ENCODE measurements around the gene SH2D2A. TPM values are rescaled to one million over a fixed set of nuclear protein-coding genes. Genes with fewer than 3 reads are reported as not detected.
A peak's percentile ranks its signal among the peaks of the same experiment; 100 is the strongest.

The SH2D2A gene
- total and polyA plus RNA-seq, 4 donors: 1.1 to 3.0 (median 2.0) TPM

- WGBS, 2 donors: 43 to 70% methylated on average over 9 of the region's 9 CpGs
- H3K27me3 ChIP-seq (ENCODE audit: control insufficient read depth in 3 of 3, insufficient read depth in 3 of 3, low read length in 2 of 3): peaks cover 3 to 55% (median 24%) of the 10 kb centered on the region in 3 donors
- H3K9me3 ChIP-seq (ENCODE audit: control insufficient read depth in 4 of 4, insufficient read depth in 3 of 4, low read length in 3 of 4): no peaks in the 10 kb centered on the region
- H3K27ac ChIP-seq (ENCODE audit: low read depth in 1 of 2, low read length in 1 of 2): no peak overlapping the region
- H3K9ac ChIP-seq (ENCODE audit: insufficient read depth in 1 of 2, low read length in 2 of 2): no peak overlapping the region
- no peaks in the 10 kb centered on the region for H3K36me3 ChIP-seq (ENCODE audit: control insufficient read depth in 4 of 4, insufficient read depth in 4 of 4, low read length in 4 of 4)
- ATAC-seq (ENCODE audit: insufficient read depth, low FRiP score) (no peak), DNase-seq (peak; percentile 72 to 85 (median 81))
- H3K4me1 ChIP-seq (ENCODE audit: control insufficient read depth in 5 of 5, insufficient read depth in 5 of 5, low read length in 5 of 5): peaks cover 0 to 14% (median 4%) of the 10 kb centered on the region in 5 donors
- no peak for TF ChIP-seq CTCF (IDR thresholded peaks at IDR 0.05; ENCODE audit: control extremely low read depth, extremely low read depth)
- H3K4me3 ChIP-seq: no peak overlapping the region
These were observed 35.8 kb upstream of the SH2D2A start for GRCh38 chr1:156852418-156852874.

DNA sequence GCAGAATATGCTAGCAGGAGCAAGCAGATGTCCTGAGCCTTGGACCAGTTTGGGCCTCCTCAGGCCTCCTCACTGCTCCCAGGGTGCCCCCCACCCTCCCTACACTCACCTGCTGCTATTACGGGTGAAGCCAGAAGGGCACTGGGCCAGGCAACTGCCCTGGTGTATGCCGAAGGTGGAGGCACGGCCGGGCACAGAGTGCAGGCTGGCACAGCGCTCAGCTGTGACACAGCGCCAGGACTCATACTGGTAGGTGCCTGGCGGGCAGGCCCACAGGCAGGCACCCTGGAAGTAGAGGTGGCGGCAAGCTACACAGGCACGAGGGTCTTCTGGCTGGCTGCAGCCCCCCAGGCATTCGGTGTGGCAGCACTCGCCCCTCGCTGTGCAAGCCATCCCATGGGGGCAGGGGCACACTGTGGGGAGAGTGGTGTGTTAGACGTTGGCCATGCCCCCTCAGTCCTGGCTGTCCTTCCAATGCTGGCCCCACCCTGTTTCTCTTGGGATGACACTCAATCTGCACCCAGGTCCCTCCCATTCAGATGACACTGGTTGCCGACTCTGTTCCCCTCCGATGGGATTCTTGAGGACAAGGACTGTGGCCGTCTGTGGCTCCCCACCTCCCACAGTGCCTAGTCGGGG is 35.2 kb upstream of the SH2D2A start:
- WGBS, 2 donors: 80 to 86% methylated on average over 17 of the region's 17 CpGs
- H3K9me3 ChIP-seq (ENCODE audit: control insufficient read depth in 4 of 4, insufficient read depth in 3 of 4, low read length in 3 of 4): no peaks in the 10 kb centered on the region
- no peak for TF ChIP-seq CTCF (IDR thresholded peaks at IDR 0.05; ENCODE audit: control extremely low read depth, extremely low read depth)
- H3K27me3 ChIP-seq (ENCODE audit: control insufficient read depth in 3 of 3, insufficient read depth in 3 of 3, low read length in 2 of 3): peaks cover 3 to 55% (median 24%) of the 10 kb centered on the region in 3 donors
- H3K4me1 ChIP-seq (ENCODE audit: control insufficient read depth in 5 of 5, insufficient read depth in 5 of 5, low read length in 5 of 5): peaks cover 0 to 14% (median 4%) of the 10 kb centered on the region in 5 donors
- no peak overlapping the region for H3K4me3 ChIP-seq
- no peaks in the 10 kb centered on the region for H3K36me3 ChIP-seq (ENCODE audit: control insufficient read depth in 4 of 4, insufficient read depth in 4 of 4, low read length in 4 of 4)
- no peak overlapping the region for H3K9ac ChIP-seq (ENCODE audit: insufficient read depth in 1 of 2, low read length in 2 of 2)
- ATAC-seq (ENCODE audit: insufficient read depth, low FRiP score): no peak
- H3K27ac ChIP-seq (ENCODE audit: low read depth in 1 of 2, low read length in 1 of 2): no peak overlapping the region
- no peak for DNase-seq

DNA sequence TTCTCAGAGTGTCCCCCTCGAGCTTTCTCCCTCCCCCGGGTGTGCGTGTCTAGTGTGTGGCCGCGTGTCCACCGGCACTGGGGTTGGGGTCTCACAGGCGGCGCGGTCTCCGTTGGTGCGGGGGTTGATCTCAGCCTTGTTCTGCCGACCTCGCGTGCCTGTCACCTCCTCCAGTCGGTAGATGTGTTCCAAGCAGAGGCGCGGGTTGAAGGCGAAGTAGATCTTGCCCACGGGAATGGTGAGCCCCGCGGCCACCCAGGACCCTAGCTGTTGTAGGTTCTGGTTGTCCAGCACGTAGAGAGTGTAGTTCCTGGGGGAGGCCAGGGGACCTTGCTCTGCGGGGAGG is 32.5 kb upstream of the SH2D2A start:
- Histone ChIP-seq H3K9me3 (ENCODE audit: control insufficient read depth in 4 of 4, insufficient read depth in 3 of 4, low read length in 3 of 4) (peaks cover 0 to 2% (median 0%) of the 10 kb centered on the region in 4 donors), H3K36me3 (ENCODE audit: control insufficient read depth in 4 of 4, insufficient read depth in 4 of 4, low read length in 4 of 4) (no peaks in the 10 kb centered on the region), H3K4me1 (ENCODE audit: control insufficient read depth in 5 of 5, insufficient read depth in 5 of 5, low read length in 5 of 5) (peaks cover 0 to 14% (median 9%) of the 10 kb centered on the region in 5 donors), H3K4me3 (no peak overlapping the region), H3K27me3 (ENCODE audit: control insufficient read depth in 3 of 3, insufficient read depth in 3 of 3, low read length in 2 of 3) (peaks cover 3 to 68% (median 47%) of the 10 kb centered on the region in 3 donors), H3K9ac (ENCODE audit: insufficient read depth in 1 of 2, low read length in 2 of 2) (no peak overlapping the region), H3K27ac (ENCODE audit: low read depth in 1 of 2, low read length in 1 of 2) (no peak overlapping the region)
- no peak for TF ChIP-seq CTCF (IDR thresholded peaks at IDR 0.05; ENCODE audit: control extremely low read depth, extremely low read depth)
- DNase-seq (no peak), ATAC-seq (ENCODE audit: insufficient read depth, low FRiP score) (no peak)
- 22 to 24% methylated on average over 22 to 23 of the region's 23 CpGs for WGBS, 2 donors

All from lung (tissue), 12 donors.